Measurements from ENCODE around the gene NMUR2. TPM values are rescaled to one million over a fixed set of nuclear protein-coding genes. Genes with fewer than 3 reads are reported as not detected.

The NMUR2 gene
- total RNA-seq, 2 donors from 2014 or later = not detected

DNA sequence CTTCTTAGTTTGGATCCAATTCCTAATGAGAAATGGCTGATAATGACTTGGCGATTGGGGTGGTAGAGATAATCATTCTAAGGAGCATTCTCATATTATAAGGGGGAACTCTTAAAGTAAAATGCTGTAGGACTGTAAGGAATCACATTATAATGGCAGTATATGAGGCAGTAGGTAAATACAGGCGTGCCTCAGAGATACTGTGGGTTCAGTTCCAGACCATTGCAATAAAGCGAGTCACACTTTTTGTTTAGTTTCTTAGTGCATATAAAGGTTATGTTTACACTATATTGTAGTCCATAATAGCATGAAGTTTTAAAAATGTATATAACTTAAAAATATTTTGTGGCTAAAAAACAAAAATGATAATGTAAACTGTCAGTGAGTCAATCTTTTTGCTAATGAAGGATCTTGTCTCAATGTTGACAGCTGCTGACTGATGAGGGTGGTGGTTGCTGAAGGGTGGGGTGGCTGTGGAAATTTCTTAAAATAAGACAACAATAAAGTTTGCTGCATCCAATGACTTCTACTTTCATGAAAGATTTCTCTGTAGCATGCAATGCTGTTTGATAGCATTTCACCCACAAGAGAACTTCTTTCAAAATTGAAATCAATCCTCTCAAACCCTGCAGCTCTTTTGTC, 15.8 kb downstream of the NMUR2 start:
- Histone ChIP-seq H3K4me1 (ENCODE audit: control insufficient read depth, insufficient read depth, low read length) (no peaks in the 10 kb centered on the region), H3K27ac (ENCODE audit: low read depth, low read length) (no peak overlapping the region), H3K9me3 (ENCODE audit: control insufficient read depth, low read length) (peaks cover 29% of the 10 kb centered on the region), H3K4me3 (ENCODE audit: low read length) (no peak overlapping the region), H3K36me3 (ENCODE audit: control insufficient read depth, insufficient read depth, low read length) (no peaks in the 10 kb centered on the region), H3K27me3 (ENCODE audit: control insufficient read depth, insufficient read depth, low read length, poor library complexity, severe bottlenecking) (no peaks in the 10 kb centered on the region), H3K9ac (ENCODE audit: extremely low read depth, low read length, poor library complexity, severe bottlenecking) (no peak overlapping the region)
- 92 to 98% methylated on average over 2 to 3 of the region's 3 CpGs for WGBS, 2 experiments (ENCODE audit: insufficient coverage in 1 of 2, insufficient read length in 1 of 2)
- H3K36me3 Mint-ChIP-seq (ENCODE audit: low read depth) = no peaks in the 10 kb centered on the region
- H3K27ac Mint-ChIP-seq = no peak overlapping the region
- no peak for DNase-seq
- no peaks in the 10 kb centered on the region for H3K4me1 Mint-ChIP-seq
- peaks cover 15% of the 10 kb centered on the region for H3K9me3 Mint-ChIP-seq
- no peak overlapping the region for H3K4me3 Mint-ChIP-seq
- TF ChIP-seq, protein P1, sequence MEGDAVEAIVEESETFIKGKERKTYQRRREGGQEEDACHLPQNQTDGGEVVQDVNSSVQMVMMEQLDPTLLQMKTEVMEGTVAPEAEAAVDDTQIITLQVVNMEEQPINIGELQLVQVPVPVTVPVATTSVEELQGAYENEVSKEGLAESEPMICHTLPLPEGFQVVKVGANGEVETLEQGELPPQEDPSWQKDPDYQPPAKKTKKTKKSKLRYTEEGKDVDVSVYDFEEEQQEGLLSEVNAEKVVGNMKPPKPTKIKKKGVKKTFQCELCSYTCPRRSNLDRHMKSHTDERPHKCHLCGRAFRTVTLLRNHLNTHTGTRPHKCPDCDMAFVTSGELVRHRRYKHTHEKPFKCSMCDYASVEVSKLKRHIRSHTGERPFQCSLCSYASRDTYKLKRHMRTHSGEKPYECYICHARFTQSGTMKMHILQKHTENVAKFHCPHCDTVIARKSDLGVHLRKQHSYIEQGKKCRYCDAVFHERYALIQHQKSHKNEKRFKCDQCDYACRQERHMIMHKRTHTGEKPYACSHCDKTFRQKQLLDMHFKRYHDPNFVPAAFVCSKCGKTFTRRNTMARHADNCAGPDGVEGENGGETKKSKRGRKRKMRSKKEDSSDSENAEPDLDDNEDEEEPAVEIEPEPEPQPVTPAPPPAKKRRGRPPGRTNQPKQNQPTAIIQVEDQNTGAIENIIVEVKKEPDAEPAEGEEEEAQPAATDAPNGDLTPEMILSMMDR (conservative IDR thresholded peaks at IDR 0.05) = no peak
- peaks cover 2% of the 10 kb centered on the region for H3K27me3 Mint-ChIP-seq (ENCODE audit: insufficient read depth)

DNA sequence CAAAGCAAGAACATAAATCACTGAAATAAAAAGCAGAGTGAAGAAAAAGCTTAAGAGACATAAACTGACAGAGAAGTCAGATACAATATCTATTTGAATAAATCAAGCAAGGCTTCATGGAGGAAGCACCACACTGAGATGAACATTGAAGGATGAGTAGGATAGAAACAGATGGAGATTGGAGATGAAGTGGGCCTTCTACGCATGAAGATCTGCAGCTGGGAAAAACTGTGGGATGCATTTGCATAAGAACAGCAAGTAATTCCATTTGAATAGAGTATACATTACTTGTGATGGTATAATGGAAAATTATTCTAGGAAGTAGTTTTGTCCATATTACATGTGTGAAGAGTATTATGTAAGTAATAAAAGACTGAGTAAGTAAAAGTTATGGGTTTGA, 16.5 kb downstream of the NMUR2 start:
- no peaks in the 10 kb centered on the region for H3K36me3 ChIP-seq (ENCODE audit: control insufficient read depth, insufficient read depth, low read length)
- no peaks in the 10 kb centered on the region for H3K4me1 Mint-ChIP-seq
- no peak overlapping the region for H3K9ac ChIP-seq (ENCODE audit: extremely low read depth, low read length, poor library complexity, severe bottlenecking)
- no peaks in the 10 kb centered on the region for H3K27me3 ChIP-seq (ENCODE audit: control insufficient read depth, insufficient read depth, low read length, poor library complexity, severe bottlenecking)
- H3K4me3 Mint-ChIP-seq = no peak overlapping the region
- peaks cover 15% of the 10 kb centered on the region for H3K9me3 Mint-ChIP-seq
- no peak for DNase-seq
- no peak overlapping the region for H3K27ac ChIP-seq (ENCODE audit: low read depth, low read length)
- TF ChIP-seq, protein P1 (conservative IDR thresholded peaks at IDR 0.05) = no peak
- peaks cover 2% of the 10 kb centered on the region for H3K27me3 Mint-ChIP-seq (ENCODE audit: insufficient read depth)
- no peak overlapping the region for H3K4me3 ChIP-seq (ENCODE audit: low read length)
- H3K36me3 Mint-ChIP-seq (ENCODE audit: low read depth) = no peaks in the 10 kb centered on the region
- no peaks in the 10 kb centered on the region for H3K4me1 ChIP-seq (ENCODE audit: control insufficient read depth, insufficient read depth, low read length)
- no peak overlapping the region for H3K27ac Mint-ChIP-seq
- 71 to 93% methylated on average over 1 of the region's 1 CpG for WGBS, 2 experiments (ENCODE audit: insufficient coverage in 1 of 2, insufficient read length in 1 of 2)
- H3K9me3 ChIP-seq (ENCODE audit: control insufficient read depth, low read length) = peaks cover 29% of the 10 kb centered on the region

DNA sequence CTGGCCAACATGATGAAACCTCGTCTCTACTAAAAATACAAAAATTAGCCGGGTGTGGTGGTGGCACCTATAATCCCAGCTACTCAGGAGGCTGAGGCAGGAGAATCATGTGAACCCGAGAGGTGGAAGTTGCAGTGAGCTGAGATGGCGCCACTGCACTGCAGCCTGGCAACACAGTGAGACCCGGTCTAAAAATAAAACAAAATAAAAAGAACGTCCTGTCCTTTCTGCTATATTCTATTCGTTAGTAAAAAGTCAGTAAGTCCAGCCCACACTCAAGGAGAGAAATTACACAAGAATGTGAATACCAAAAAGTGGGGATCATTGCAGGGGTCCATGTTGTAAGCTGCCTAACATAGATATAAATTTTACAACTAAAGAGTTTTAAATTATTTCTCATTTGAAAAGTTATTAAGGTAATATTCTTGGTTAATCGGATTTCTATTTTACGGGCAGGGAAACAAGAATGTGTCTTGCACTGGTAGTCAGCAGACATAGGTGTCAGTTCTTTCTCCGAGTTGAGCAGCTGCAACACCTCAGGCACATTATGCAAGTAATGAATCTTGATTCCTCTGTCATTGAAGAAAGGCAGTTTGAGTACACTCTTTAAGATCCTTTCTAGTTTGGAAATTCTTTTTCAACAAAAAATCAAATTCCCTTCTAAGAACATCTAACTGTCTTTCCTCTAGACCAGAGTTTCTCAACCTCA, 24.5 kb downstream of the NMUR2 start:
- no peaks in the 10 kb centered on the region for H3K4me1 Mint-ChIP-seq
- no peaks in the 10 kb centered on the region for H3K4me1 ChIP-seq (ENCODE audit: control insufficient read depth, insufficient read depth, low read length)
- no peaks in the 10 kb centered on the region for H3K9me3 Mint-ChIP-seq
- no peak overlapping the region for H3K27ac ChIP-seq (ENCODE audit: low read depth, low read length)
- no peaks in the 10 kb centered on the region for H3K36me3 ChIP-seq (ENCODE audit: control insufficient read depth, insufficient read depth, low read length)
- DNase-seq = no peak
- no peaks in the 10 kb centered on the region for H3K36me3 Mint-ChIP-seq (ENCODE audit: low read depth)
- no peak overlapping the region for H3K27ac Mint-ChIP-seq
- TF ChIP-seq, protein P1 (conservative IDR thresholded peaks at IDR 0.05) = no peak
- H3K27me3 Mint-ChIP-seq (ENCODE audit: insufficient read depth) = no peaks in the 10 kb centered on the region
- no peaks in the 10 kb centered on the region for H3K27me3 ChIP-seq (ENCODE audit: control insufficient read depth, insufficient read depth, low read length, poor library complexity, severe bottlenecking)
- WGBS, 2 experiments (ENCODE audit: insufficient coverage in 1 of 2, insufficient read length in 1 of 2) = 91 to 95% methylated on average over 6 to 10 of the region's 10 CpGs
- no peak overlapping the region for H3K4me3 Mint-ChIP-seq
- H3K4me3 ChIP-seq (ENCODE audit: low read length) = no peak overlapping the region
- no peaks in the 10 kb centered on the region for H3K9me3 ChIP-seq (ENCODE audit: control insufficient read depth, low read length)
- no peak overlapping the region for H3K9ac ChIP-seq (ENCODE audit: extremely low read depth, low read length, poor library complexity, severe bottlenecking)
